ENCODE data around the gene HMHB1. TPM values are rescaled to one million over a fixed set of nuclear protein-coding genes. Genes with fewer than 3 reads are reported as not detected.
"Not testable (repeated sequence)": the region's sequence is repeated elsewhere in the genome, so short reads cannot be mapped to it uniquely, and the experiment has no call there.

The HMHB1 gene
- total RNA-seq, 1 donor from 2014 or later, result not detected

GRCh38 chr5:143801252-143801939 is 10.6 kb upstream of the HMHB1 start:
- no peak for DNase-seq (ENCODE audit: low spot score)
- no peak for TF ChIP-seq CTCF (IDR thresholded peaks at IDR 0.05; ENCODE audit: unreplicated experiment)
- Mint-ChIP-seq H3K27ac (ENCODE audit: unreplicated experiment) (no peak overlapping the region), H3K4me1 (ENCODE audit: unreplicated experiment) (peaks cover 3% of the 10 kb centered on the region), H3K36me3 (ENCODE audit: low read depth, unreplicated experiment) (no peaks in the 10 kb centered on the region), H3K9me3 (ENCODE audit: unreplicated experiment) (no peaks in the 10 kb centered on the region), H3K27me3 (ENCODE audit: unreplicated experiment) (no peaks in the 10 kb centered on the region), H3K4me3 (ENCODE audit: unreplicated experiment) (no peak overlapping the region)

- no peaks in the 10 kb centered on the region for H3K36me3 Mint-ChIP-seq (ENCODE audit: low read depth, unreplicated experiment)
- no peak overlapping the region for H3K27ac Mint-ChIP-seq (ENCODE audit: unreplicated experiment)
- H3K4me1 Mint-ChIP-seq (ENCODE audit: unreplicated experiment), result no peaks in the 10 kb centered on the region
- no peak for DNase-seq (ENCODE audit: low spot score)
- no peaks in the 10 kb centered on the region for H3K27me3 Mint-ChIP-seq (ENCODE audit: unreplicated experiment)
- no peak overlapping the region for H3K4me3 Mint-ChIP-seq (ENCODE audit: unreplicated experiment)
- TF ChIP-seq CTCF (IDR thresholded peaks at IDR 0.05; ENCODE audit: unreplicated experiment), result no peak
- H3K9me3 Mint-ChIP-seq (ENCODE audit: unreplicated experiment), result no peaks in the 10 kb centered on the region
These were observed 6.1 kb upstream of the HMHB1 start for GRCh38 chr5:143805861-143806260.

DNA sequence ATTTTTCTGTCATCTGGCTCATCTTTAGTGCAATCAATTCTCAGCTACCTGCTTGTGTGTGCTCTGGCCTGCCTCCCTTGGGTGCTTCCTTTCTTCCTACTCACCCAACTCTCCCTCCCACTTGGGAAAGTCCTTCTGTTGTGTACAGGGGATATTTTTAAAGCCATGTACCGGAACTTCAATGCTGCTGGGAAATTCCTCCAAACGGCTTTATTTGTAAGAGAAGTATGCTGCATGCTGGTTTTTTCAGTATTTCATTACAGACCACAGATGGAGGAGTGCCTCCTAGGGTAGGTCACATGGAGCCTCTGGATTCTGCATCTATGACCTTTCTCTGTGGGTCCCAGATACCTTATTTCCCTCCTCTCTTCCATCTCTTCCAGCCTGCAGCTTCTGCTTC is 5.4 kb upstream of the HMHB1 start:
- Mint-ChIP-seq H3K4me1 (ENCODE audit: unreplicated experiment) (no peaks in the 10 kb centered on the region), H3K36me3 (ENCODE audit: low read depth, unreplicated experiment) (no peaks in the 10 kb centered on the region), H3K4me3 (ENCODE audit: unreplicated experiment) (no peak overlapping the region), H3K9me3 (ENCODE audit: unreplicated experiment) (no peaks in the 10 kb centered on the region), H3K27ac (ENCODE audit: unreplicated experiment) (no peak overlapping the region), H3K27me3 (ENCODE audit: unreplicated experiment) (no peaks in the 10 kb centered on the region)
- DNase-seq (ENCODE audit: low spot score), result no peak
- TF ChIP-seq CTCF (IDR thresholded peaks at IDR 0.05; ENCODE audit: unreplicated experiment), result no peak

DNA sequence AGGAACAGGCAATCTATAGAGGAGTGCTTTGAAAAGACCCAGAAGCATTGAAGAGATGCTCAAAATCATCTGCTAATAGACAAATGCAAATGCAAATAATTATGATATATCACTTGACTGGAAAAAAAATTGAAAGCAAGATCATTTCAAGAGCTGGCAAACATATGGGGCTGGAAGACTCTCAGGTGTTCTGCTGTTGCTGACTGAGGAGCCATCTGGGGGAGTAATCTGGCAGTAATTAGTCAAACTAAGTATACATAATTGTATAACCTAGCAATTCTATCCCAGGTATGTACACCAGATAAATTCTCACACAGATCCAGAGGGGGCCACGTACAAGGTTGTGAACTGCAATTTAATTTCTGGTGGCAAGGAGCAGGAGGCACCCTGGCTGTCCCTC is 4.6 kb upstream of the HMHB1 start:
- Mint-ChIP-seq H3K4me3 (ENCODE audit: unreplicated experiment) (no peak overlapping the region), H3K27me3 (ENCODE audit: unreplicated experiment) (no peaks in the 10 kb centered on the region), H3K36me3 (ENCODE audit: low read depth, unreplicated experiment) (no peaks in the 10 kb centered on the region), H3K27ac (ENCODE audit: unreplicated experiment) (no peak overlapping the region), H3K9me3 (ENCODE audit: unreplicated experiment) (no peaks in the 10 kb centered on the region), H3K4me1 (ENCODE audit: unreplicated experiment) (no peaks in the 10 kb centered on the region)
- no peak for TF ChIP-seq CTCF (IDR thresholded peaks at IDR 0.05; ENCODE audit: unreplicated experiment)
- no peak for DNase-seq (ENCODE audit: low spot score)

DNA sequence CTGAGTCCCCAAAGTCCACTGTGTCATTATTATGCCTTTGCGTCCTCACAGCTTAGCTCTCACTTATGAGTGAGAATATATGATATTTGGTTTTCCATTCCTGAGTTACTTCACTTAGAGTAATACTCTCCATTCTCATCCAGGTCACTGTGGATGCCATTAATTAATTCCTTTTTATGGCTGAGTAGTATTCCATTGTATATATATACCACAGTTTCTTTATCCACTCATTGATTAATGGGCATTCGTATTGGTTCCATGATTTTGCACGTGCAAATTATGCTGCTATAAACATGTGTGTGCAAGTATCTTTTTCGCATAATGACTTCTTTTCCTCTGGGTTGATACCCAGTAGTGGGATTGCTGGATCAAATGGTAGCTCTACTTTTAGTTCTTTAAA is 4.4 kb downstream of the HMHB1 start:
- H3K27me3 Mint-ChIP-seq (ENCODE audit: unreplicated experiment); H3K27ac Mint-ChIP-seq (ENCODE audit: unreplicated experiment); H3K9me3 Mint-ChIP-seq (ENCODE audit: unreplicated experiment); H3K4me1 Mint-ChIP-seq (ENCODE audit: unreplicated experiment); DNase-seq (ENCODE audit: low spot score); H3K4me3 Mint-ChIP-seq (ENCODE audit: unreplicated experiment); H3K36me3 Mint-ChIP-seq (ENCODE audit: low read depth, unreplicated experiment): not testable (repeated sequence)

Measured in endothelial cell (in vitro differentiated cells).